GM19193 (cell line): ENCODE data around the gene GABRB3.

Source experiments
- POLR2A ChIP-seq: IDR thresholded peaks from 4 replicates; pipeline ENCODE4 v1.6.1; 2011; ENCODE audit not compliant: insufficient read depth, insufficient read length; ENCODE audit errors: extremely low read depth

Gene GABRB3

GRCh38 chr15:26631894-26632293, 141.0 kb downstream of the GABRB3 start:
- TF ChIP-seq POLR2A = no peak

DNA sequence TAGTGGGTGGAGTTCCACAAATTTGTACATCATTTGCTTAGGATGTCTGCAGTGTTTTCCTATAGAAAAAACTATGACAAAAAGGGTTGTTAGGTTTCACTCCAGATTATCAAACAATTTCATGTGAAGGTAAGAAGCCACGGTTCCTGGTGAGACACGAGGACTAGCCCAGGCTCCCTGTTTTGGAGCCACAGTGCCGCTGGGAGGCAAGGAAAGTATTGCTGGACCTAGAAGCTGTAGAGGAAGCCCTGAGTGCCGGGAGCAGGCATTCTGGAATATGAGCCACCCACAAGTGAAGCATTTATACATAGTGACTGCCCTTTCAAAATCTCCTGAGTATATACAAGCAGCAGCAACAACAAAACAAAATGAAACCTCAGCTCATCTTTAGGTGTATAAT, 142.0 kb downstream of the GABRB3 start:
- TF ChIP-seq POLR2A = no peak

- no peak for TF ChIP-seq POLR2A
These were observed 143.9 kb downstream of the GABRB3 start for GRCh38 chr15:26628879-26629529.

GRCh38 chr15:26628071-26628470, 144.8 kb downstream of the GABRB3 start:
- TF ChIP-seq POLR2A = no peak

GRCh38 chr15:26624128-26624527, 148.7 kb downstream of the GABRB3 start:
- TF ChIP-seq POLR2A = no peak

DNA sequence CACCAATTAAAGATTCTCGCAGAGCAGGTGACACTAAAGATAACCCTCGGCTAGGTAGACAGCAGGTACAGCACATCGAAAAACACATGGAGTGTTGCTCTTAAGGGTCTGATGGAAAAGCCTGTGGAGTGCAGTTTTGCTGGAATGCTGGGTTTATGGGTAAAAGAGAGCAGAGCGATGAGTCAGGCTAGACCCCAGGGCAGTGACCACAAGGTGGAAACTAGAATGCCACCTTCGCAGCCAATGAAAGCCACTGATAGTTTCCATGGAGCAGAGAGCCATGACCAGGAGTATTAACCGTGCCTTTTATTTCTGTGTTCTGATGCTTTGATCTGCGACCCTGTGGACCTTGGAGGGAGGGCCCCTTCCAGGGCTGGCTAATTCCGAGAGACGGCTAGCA, 149.8 kb downstream of the GABRB3 start:
- TF ChIP-seq POLR2A = no peak

GRCh38 chr15:26621816-26622215, 151.1 kb downstream of the GABRB3 start:
- TF ChIP-seq POLR2A = no peak

DNA sequence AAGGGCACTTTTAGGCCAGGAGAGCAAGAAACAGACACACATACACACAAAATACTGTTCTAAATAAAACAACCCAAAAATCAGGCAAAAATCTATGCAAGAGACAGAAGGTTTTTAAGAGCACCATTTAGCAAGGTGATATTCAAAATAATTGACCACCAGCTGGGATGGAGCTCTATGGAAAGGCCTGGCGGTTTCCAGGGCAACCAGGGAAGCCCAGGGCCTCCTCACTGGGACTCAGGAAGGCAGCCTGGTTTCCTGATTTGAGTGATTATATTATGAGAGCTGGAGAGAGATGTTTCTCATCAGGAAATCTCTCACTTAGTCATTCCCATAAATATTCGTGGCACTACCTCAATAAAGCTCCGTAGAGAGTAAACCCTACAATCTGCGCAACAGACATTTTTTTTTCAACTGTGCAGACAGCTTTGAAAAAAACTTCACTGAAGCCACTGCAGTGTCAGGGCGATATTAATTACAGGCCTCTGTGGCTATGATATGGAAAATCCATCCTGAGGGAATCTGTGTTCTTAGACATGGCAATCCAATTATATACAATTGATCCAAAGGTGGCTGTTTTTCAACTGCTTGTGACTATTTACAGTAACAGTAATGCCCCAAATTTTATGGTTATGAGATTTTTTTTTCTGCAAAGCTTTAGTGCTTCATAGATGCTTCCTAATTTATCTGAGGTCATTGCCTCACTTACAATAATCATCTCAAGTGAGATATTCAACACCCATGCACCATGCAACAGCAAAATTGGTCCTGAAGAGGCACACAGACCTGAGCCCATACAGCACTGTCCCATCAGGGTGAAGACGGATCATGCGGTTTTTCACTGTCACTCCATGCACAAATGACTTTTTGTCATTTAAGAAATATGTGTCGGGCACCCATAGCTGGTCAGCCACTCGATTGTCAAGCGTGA, 152.1 kb downstream of the GABRB3 start:
- TF ChIP-seq POLR2A = no peak

- no peak for TF ChIP-seq POLR2A
These were observed 157.0 kb downstream of the GABRB3 start for GRCh38 chr15:26615927-26616302.

GRCh38 chr15:26615188-26615926, 157.5 kb downstream of the GABRB3 start:
- no peak for TF ChIP-seq POLR2A

DNA sequence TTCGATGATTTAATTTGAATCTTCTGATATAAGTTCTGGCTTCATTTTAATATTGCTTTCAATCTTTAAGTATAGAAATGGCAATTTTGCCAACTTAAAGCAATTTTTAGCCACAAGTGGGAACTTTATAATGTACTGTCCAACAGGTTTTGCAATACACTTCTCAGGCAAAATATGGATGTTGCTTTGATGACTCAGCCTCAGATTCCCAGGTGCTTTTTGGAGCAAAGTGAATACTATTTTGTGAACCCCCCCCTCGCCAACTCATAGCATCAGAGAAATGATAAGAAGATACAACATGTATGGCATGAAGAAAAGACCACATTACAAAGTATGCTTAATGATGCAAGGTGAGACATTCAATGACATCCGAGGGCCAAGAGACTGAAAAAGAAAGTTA, 158.1 kb downstream of the GABRB3 start:
- no peak for TF ChIP-seq POLR2A

- TF ChIP-seq POLR2A = no peak
These were observed 174.2 kb downstream of the GABRB3 start for GRCh38 chr15:26598704-26599103.

DNA sequence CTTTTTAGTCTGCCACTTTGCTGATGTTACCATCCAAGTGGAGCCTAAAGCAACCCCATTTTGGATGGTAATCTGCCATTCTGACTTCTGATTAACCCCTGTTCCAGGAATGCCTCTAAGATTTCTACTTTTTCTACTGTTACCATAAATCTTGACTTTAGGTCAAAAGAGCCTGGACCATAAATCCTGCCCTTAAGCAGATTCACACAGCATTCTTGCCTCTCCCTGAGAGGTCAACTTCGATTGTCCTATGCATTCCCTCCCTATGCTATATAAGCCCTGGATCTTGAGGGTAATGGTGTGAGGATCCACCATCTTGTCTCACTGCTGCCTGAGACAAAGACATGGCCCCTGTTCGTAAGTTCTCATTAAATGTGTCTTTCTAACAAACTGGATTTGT, 177.3 kb downstream of the GABRB3 start:
- no peak for TF ChIP-seq POLR2A

DNA sequence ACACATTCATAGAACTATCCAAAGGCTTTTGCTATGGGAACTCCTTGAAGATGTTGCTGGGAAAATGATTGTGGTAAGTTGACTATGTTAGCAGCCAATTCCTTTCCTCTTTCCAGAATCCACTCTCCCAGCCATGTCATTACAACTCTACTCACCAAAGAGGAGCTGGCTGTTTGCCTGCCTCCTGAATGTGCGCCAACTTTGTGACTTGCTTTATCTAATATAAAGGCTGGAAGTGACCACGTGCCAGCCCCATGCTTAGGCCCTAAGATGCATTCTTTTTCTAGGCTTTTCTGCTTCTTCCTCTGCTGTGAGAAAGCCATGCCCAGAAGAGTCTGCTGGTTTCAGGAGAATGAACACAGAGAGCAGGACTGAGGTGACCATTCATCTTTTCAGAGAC, 182.2 kb downstream of the GABRB3 start:
- no peak for TF ChIP-seq POLR2A

DNA sequence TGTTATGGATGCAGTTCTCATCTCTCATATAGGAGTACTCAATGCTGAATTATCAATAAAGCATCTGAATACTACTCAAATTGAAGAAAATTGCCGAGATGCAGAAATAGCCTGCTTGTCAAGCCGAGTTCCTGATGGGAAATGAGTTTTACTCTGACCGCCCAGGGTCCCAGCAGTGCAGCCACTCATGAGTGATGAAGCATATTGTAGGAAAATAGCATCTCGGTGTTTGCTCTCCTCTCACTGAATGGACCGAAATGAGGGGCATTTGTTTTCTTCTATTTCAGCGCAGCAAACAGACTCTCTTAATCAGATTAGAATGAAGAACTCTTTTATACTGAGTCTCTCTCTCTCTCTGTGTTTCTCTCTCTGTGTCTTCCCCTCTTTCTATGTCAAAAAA, 190.0 kb downstream of the GABRB3 start:
- no peak for TF ChIP-seq POLR2A
